H1 (cell line): Measurements from ENCODE around the gene ARHGAP24. TPM values are rescaled to one million over a fixed set of nuclear protein-coding genes. Genes with fewer than 3 reads are reported as not detected.

Source experiments
- ATF2 ChIP-seq: IDR thresholded peaks from 2 replicates; pipeline ENCODE4 v1.6.1; 2012; ENCODE audit warnings: low read length, inconsistent platforms
- CTBP2 ChIP-seq: IDR thresholded peaks from 2 replicates; pipeline ENCODE4 v1.7.0; 2011; ENCODE audit warnings: borderline replicate concordance, mild to moderate bottlenecking, moderate library complexity, mixed read lengths, low read length; ENCODE audit not compliant: insufficient read depth, insufficient read length
- TAF1 ChIP-seq: IDR thresholded peaks from 2 replicates; pipeline ENCODE4 v1.6.1; 2011; ENCODE audit warnings: mild to moderate bottlenecking, low read depth, low read length
- TAF7 ChIP-seq: optimal IDR thresholded peaks from 2 replicates; pipeline ENCODE3; 2011; ENCODE audit warnings: low read depth, mild to moderate bottlenecking, inconsistent platforms, low read length, moderate library complexity, borderline replicate concordance
- polyA plus RNA-seq, 7 experiments: library from polyadenylated mRNA; depleted of rRNA in 3 of 7; stranded (reverse) in 5 of 7; unstranded in 2 of 7; fragments of >200 nt in 5 of 7; fragments of 200-250 nt in 2 of 7; gene quantifications; 1 replicate in 5 of 7; 2 replicates in 1 of 7; 4 replicates in 1 of 7; pipeline versions ENCODE4 v1.2.1 to v1.2.3, GENCODE V29; 2011 to 2013; ENCODE audit warnings: missing spikeins in 2 of 7, mixed read lengths in 2 of 7
- total RNA-seq: library from RNA; stranded (reverse); fragmentation: NEBNext Ultra II Directional; extraction: Animal tissue kit (Norgen Biotek cat#: 25700); gene quantifications from 2 replicates; pipeline ENCODE4 v1.2.1, GENCODE V29; 2021
- TF ChIP-seq, protein P1 (sequence below): fragments of 300-600 bp; sonication (generic); IDR thresholded peaks from 2 replicates; pipeline ENCODE4 v1.7.1; 2012; ENCODE audit warnings: low read length, moderate library complexity, mild to moderate bottlenecking, inconsistent platforms; ENCODE audit not compliant: insufficient replicate concordance

ARHGAP24 gene
- total and polyA plus RNA-seq, 2 of the 8 experiments (the other 6 are each of a cell fraction or from before 2014, with no cell fraction given), result 0.08 to 0.50 TPM

- TF ChIP-seq, protein P1, sequence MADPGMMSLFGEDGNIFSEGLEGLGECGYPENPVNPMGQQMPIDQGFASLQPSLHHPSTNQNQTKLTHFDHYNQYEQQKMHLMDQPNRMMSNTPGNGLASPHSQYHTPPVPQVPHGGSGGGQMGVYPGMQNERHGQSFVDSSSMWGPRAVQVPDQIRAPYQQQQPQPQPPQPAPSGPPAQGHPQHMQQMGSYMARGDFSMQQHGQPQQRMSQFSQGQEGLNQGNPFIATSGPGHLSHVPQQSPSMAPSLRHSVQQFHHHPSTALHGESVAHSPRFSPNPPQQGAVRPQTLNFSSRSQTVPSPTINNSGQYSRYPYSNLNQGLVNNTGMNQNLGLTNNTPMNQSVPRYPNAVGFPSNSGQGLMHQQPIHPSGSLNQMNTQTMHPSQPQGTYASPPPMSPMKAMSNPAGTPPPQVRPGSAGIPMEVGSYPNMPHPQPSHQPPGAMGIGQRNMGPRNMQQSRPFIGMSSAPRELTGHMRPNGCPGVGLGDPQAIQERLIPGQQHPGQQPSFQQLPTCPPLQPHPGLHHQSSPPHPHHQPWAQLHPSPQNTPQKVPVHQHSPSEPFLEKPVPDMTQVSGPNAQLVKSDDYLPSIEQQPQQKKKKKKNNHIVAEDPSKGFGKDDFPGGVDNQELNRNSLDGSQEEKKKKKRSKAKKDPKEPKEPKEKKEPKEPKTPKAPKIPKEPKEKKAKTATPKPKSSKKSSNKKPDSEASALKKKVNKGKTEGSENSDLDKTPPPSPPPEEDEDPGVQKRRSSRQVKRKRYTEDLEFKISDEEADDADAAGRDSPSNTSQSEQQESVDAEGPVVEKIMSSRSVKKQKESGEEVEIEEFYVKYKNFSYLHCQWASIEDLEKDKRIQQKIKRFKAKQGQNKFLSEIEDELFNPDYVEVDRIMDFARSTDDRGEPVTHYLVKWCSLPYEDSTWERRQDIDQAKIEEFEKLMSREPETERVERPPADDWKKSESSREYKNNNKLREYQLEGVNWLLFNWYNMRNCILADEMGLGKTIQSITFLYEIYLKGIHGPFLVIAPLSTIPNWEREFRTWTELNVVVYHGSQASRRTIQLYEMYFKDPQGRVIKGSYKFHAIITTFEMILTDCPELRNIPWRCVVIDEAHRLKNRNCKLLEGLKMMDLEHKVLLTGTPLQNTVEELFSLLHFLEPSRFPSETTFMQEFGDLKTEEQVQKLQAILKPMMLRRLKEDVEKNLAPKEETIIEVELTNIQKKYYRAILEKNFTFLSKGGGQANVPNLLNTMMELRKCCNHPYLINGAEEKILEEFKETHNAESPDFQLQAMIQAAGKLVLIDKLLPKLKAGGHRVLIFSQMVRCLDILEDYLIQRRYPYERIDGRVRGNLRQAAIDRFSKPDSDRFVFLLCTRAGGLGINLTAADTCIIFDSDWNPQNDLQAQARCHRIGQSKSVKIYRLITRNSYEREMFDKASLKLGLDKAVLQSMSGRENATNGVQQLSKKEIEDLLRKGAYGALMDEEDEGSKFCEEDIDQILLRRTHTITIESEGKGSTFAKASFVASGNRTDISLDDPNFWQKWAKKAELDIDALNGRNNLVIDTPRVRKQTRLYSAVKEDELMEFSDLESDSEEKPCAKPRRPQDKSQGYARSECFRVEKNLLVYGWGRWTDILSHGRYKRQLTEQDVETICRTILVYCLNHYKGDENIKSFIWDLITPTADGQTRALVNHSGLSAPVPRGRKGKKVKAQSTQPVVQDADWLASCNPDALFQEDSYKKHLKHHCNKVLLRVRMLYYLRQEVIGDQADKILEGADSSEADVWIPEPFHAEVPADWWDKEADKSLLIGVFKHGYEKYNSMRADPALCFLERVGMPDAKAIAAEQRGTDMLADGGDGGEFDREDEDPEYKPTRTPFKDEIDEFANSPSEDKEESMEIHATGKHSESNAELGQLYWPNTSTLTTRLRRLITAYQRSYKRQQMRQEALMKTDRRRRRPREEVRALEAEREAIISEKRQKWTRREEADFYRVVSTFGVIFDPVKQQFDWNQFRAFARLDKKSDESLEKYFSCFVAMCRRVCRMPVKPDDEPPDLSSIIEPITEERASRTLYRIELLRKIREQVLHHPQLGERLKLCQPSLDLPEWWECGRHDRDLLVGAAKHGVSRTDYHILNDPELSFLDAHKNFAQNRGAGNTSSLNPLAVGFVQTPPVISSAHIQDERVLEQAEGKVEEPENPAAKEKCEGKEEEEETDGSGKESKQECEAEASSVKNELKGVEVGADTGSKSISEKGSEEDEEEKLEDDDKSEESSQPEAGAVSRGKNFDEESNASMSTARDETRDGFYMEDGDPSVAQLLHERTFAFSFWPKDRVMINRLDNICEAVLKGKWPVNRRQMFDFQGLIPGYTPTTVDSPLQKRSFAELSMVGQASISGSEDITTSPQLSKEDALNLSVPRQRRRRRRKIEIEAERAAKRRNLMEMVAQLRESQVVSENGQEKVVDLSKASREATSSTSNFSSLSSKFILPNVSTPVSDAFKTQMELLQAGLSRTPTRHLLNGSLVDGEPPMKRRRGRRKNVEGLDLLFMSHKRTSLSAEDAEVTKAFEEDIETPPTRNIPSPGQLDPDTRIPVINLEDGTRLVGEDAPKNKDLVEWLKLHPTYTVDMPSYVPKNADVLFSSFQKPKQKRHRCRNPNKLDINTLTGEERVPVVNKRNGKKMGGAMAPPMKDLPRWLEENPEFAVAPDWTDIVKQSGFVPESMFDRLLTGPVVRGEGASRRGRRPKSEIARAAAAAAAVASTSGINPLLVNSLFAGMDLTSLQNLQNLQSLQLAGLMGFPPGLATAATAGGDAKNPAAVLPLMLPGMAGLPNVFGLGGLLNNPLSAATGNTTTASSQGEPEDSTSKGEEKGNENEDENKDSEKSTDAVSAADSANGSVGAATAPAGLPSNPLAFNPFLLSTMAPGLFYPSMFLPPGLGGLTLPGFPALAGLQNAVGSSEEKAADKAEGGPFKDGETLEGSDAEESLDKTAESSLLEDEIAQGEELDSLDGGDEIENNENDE, result no peak
- TF ChIP-seq TAF1 (no peak), CTBP2 (no peak), ATF2 (no peak), TAF7 (no peak)
Observed at GRCh38 chr4:86019906-86020305, 545.0 kb downstream of the ARHGAP24 start (continued).
